HG03342 (cell line): ENCODE results near the gene C9.
"Not testable (repeated sequence)": the region's sequence is repeated elsewhere in the genome, so short reads cannot be mapped to it uniquely, and the experiment has no call there.

Experiments used
- ATAC-seq: cut with Tn5 transposase; IDR thresholded peaks from one replicate; pipeline ENCODE4 v1.9.1; 2021; ENCODE audit warnings: mild to moderate bottlenecking, moderate library complexity; ENCODE audit not compliant: unreplicated experiment

C9 gene

DNA sequence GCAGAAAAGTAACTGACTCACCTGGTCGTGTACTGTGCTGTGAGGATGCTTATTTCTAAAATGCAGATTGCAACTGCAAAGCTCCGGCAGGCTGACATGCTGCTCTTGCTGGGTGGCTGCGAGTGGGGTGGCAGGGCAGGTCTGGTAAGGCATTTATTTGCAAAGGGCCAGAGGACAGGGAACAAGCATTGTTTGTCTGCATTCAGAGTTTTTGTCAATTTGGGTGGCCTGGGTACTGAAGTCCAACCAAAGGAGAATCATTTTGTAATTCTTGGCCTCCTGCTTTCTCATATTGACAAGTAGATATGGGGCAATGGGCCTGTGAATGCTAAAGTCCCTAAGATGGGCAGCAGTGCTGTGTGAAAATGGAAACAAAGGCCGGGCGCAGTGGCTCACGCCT is at the start of gene C9:
Gene C9, minus strand, starts transcription at position 129 of the 400 bp plus-strand sequence. Its CDS starts 31 bp downstream, at position 98.
- ATAC-seq, result no peak

- ATAC-seq, result no peak
Measured at GRCh38 chr5:39413771-39414170, 49.5 kb upstream of the C9 start.

- no peak for ATAC-seq
Measured at GRCh38 chr5:39412721-39413394, 48.6 kb upstream of the C9 start.

DNA sequence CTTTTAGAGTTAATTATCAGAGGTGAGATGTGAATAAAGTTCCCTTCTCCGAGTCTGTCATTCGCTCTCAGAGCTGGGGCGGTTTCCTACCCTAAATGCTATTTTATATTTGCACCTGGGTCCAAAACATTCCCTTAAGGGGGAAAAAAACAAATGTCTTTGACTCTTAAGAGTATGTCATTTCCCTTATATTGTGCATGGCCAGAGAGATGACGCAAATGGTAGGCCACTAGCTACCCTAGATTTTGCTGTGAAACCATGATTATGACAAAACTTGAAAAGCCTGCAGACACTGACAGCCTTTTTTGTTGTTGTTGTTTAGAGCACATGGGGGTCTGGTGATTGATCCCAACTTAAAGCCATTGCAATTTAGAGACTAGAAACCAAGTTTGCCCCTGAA is 47.7 kb upstream of the C9 start:
- no peak for ATAC-seq

- no peak for ATAC-seq
Measured at GRCh38 chr5:39411061-39411460, 46.8 kb upstream of the C9 start.

DNA sequence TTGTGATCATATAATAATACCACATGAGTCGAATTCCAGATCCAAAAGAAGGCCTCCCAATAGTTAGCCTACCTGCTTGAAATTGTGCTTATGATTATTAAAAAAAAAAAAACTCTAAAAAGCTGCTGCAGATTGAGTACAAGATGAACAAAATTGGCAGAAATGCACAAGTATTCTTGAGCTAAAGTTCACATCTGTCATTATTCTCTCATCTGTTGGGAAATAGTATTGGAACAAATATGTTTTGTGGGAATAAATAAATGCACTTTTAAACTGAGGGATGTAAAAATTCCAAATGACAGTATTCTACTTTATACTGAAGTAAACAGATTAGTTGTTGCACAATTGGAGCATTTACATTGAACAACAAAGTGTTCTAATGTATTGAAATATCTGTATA is 44.7 kb upstream of the C9 start:
- no peak for ATAC-seq

GRCh38 chr5:39405083-39405843 is 41.0 kb upstream of the C9 start:
- no peak for ATAC-seq

DNA sequence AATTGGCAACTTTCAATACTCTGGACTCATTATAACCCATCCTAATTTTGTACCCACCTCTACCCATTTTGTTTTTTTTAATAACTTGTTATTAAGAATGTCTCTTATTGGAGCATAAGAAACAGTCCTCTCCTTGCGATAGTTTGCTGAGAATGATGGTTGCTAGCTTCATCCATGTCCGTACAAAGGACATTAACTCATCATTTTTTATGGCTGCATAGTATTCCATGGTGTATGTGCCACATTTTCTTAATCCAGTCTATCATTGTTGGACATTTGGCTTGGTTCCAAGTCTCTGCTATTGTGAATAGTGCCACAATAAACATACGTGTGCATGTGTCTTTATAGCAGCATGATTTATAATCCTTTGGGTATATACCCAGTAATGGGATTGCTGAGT is 39.5 kb upstream of the C9 start:
- ATAC-seq, result not testable (repeated sequence)

- not testable (repeated sequence) for ATAC-seq
Measured at GRCh38 chr5:39402140-39402539, 37.8 kb upstream of the C9 start.

- ATAC-seq, result no peak
Measured at GRCh38 chr5:39400713-39401578, 36.7 kb upstream of the C9 start.

GRCh38 chr5:39399135-39400036 is 35.1 kb upstream of the C9 start:
- ATAC-seq, result no peak

- ATAC-seq, result no peak
Measured at GRCh38 chr5:39396843-39397242, 32.5 kb upstream of the C9 start.

GRCh38 chr5:39395521-39395920 is 31.2 kb upstream of the C9 start:
- no peak for ATAC-seq

GRCh38 chr5:39394946-39395345 is 30.7 kb upstream of the C9 start:
- no peak for ATAC-seq

- no peak for ATAC-seq
Measured at GRCh38 chr5:39390945-39391344, 26.6 kb upstream of the C9 start.

DNA sequence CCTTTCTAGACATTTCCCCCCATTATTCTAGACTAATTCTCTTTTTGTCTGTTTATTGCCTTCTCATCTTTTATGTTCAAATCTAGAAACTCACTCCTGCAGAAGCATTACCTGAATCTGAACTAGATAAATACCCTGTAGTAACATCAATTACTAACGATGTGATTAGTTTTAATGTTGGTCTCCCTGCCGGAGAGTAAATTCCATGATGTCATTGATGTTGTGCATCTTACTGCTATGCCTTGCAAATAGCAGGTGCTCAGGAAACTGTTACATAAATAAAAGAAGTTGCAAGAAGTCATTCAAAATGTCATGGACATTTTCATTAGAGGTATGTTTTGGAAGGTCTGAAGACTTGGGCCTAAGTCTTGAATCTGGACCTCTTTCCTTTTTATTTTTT is 23.0 kb upstream of the C9 start:
- no peak for ATAC-seq

DNA sequence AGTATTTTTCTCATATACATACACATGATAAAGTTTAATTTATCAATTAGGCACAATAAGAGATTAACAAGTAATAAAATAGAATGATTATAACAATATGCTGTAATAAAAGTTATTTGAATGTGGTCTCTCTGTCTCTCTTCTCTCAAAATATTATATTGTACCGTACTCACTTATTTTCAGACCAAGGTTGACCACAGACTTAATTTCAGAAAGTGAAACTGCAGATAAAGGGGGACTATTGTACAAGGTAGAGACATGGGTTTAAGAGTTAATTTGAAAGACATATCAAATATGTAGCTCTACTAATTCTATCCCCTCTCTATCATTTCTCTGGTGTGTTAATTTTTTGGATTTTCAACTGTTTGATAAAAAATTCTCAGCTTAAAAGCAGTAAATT is 20.0 kb upstream of the C9 start:
- no peak for ATAC-seq

- no peak for ATAC-seq
Measured at GRCh38 chr5:39381376-39381775, 17.1 kb upstream of the C9 start.

DNA sequence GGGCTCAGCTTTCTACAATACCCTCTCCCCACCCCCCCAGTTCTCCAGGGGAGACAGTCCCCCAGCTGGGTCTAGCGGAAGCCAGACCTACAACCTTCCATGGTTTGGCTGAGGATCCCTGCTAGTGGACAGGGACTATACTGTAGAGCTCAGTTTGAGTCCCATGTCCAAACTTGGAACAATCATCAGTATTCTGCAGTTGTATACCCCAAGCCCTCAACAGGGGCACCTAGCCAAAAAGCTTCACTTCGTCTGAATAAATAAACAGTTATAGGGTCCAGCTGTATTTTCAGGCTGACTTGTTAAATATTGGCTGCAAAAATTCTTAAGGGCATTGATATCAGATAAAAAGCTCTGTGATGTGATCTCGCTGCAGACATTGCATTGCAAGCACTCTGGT is 15.4 kb upstream of the C9 start:
- ATAC-seq, result no peak

DNA sequence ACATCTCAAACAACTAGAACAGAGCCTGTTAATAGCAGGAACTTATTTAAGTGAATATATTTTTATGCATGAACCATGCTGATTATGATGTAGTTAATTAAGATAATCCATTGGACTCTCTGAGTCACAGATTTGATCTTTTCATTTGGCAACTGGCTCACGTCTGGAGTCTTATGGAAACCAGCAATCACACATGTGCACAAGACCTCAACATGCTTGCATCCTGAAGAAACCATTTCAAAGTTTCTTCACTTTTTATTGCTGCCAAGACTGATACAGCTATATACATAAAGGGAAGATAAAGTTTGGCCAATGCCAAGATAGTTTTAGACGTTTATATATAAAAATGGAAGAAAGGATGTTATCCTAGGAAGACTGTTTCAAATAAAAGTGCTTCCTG is 13.3 kb upstream of the C9 start:
- no peak for ATAC-seq

DNA sequence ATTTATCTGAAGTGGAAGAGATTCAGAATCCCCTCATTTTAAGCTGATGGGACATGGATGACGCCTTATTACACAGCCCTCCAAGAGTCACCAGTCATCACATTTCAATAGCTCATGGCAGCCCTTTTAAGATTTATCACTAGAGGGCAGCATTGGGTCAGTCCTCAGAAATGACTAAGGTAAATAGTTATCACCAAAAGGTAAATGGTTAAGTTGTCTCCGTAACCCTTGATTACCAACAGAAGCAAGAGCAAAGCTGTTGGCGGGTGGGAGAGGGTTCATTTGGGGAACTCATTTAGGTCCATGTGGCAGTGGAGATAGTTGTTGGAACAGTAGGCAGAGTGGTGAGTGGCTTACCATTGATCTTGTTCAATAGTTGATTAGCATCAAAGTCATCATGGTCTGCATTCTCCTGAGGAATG is 12.0 kb upstream of the C9 start:
- ATAC-seq, result peak; percentile 73
